Activated CD8-positive, alpha-beta memory T cell treated with anti-CD3 and anti-CD28 coated beads for 4 hours (primary cell): Measurements from ENCODE around the gene EARS2.
"Not testable (repeated sequence)": the region's sequence is repeated elsewhere in the genome, so short reads cannot be mapped to it uniquely, and the experiment has no call there.

Source experiments
- DNase-seq, 2 donors: peaks; one replicate each; pipeline ENCODE4 v3.0.0-alpha.2; 2020; ENCODE audit warnings: low read depth in 2 of 2

Gene EARS2

DNA sequence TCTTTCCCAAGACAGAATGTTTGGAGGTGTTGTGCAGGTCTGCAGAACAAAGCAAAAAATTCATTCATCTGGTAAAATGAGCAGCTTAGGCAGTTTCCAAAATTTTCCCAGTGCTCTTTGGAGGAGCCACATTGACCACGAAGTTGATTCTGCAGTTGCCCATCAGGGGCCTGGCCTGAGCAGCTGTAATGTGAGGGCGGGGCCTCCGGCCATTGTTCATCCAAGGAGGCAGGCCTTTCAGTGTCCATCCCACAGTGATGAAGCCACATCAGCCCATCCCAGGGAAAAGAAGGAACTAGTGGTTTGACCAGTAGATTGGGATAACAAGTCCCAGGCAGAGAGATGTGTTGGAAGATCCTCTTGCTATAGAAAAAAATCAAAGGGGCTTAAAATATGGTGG, 10.5 kb upstream of the EARS2 start:
- no peak for DNase-seq

DNA sequence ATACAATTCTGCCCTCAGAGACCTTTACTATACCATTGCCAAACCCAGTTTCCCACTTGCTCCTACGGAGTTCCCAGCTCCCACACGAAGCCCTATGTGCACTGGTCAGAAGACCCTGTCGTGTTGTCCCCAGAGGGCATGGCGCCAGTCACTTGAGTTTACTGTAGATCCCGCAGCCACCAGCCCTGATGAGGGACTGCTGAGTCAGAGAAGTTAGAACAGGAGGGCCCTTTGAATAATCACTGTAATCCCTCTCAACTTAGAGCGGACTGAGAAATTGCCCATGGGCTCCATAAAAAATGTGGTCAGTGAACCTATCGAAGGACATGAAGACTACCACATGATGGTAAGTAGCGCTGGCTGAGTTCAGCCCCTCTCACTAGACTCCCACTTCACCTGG, 9.6 kb upstream of the EARS2 start:
- no peak for DNase-seq

DNA sequence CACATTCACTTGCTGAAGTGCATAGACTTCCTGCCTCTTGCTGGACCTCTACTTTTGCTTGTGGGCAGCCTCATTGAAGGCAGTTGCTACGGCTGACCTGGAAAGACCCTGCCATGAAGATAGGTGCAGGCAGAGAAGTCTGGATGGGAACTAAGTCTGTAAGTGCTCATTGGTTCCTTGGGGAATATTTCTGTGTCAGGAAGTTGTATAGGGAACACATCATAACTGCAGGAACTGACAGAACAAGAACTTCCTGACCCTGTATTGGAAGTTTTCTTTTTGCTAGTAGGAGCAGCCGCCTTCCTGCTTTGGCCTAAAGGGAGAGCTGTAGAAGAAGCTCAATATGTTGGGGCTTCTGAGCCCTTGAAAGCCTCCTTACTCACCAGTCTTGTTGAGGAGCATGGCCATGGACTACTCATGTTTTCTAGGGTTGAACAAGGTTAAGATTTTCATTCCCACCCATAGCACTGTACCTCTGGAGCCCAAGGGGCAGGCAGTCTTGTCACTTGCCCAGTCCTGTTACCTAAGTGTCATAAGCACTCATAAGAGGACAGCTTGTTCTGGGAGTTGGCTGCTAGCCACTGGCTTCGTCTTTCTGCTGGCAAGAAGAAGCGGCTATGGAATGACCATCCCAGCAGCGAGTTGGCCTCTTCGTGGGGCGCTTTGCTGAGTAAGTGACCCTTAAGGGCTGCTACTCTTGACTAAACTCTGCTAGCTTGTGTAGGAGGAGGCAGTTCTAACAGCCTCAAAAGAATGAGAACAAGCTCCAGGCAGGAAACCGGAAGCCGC, 7.6 kb upstream of the EARS2 start:
- no peak for DNase-seq

DNA sequence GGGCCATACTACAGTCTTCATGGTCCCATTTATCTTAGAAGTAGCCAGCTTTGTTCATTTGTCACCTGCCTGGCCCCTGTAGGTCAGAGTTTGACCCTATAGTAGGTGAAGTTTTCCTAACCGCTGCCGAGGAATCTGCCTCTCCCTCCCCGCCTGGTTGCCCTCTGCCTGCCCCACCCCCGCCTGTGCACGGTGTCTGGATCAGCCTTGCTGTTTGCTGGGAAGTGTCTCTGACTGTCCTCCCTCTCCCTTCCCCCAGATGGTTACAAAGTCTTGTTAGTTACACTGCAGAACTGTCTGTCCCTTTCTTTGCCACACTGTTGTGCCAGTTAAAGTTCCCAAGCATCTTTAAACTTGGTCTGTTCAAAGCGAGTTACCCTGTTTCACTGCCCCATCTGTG, 6.0 kb upstream of the EARS2 start:
- DNase-seq, result no peak

DNA sequence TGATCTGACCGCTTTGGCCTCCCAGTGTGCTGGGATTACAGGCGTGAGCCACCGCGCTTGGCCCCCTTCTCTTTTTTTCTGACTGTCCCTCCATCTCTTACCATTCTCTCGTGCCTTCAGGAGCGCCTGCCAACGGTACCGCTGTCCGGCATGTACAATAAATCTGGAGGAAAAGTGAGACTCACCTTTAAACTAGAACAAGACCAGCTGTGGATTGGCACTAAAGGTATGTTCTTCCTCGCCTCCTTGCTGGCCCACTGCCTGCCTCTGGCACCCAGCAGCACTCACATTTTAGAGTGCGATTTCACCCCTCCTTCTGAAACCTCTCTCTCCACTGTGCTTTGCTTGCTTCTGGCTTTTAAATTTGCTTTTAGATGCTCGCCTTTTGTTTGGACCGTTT, 5.4 kb upstream of the EARS2 start:
- no peak for DNase-seq

DNA sequence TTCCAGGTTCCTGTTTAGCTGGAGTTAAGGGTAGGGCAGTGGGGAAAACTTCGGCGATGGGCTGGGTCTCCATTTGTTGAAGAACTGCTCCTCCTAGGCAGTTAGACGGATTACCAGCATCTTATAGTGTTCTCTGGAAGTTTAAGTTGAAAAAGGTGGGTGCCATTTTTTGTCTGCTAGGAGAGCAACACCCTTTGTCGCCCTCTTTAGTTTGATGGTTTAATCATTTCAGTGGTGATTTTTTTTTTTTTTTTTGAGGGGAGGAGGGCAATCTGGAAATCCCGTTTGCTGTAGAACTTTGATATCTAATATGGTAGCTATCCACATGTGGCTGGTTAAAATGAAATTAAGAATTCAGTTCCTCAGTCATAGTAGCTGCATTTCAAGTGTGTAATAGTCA, 4.4 kb upstream of the EARS2 start:
- no peak for DNase-seq

DNA sequence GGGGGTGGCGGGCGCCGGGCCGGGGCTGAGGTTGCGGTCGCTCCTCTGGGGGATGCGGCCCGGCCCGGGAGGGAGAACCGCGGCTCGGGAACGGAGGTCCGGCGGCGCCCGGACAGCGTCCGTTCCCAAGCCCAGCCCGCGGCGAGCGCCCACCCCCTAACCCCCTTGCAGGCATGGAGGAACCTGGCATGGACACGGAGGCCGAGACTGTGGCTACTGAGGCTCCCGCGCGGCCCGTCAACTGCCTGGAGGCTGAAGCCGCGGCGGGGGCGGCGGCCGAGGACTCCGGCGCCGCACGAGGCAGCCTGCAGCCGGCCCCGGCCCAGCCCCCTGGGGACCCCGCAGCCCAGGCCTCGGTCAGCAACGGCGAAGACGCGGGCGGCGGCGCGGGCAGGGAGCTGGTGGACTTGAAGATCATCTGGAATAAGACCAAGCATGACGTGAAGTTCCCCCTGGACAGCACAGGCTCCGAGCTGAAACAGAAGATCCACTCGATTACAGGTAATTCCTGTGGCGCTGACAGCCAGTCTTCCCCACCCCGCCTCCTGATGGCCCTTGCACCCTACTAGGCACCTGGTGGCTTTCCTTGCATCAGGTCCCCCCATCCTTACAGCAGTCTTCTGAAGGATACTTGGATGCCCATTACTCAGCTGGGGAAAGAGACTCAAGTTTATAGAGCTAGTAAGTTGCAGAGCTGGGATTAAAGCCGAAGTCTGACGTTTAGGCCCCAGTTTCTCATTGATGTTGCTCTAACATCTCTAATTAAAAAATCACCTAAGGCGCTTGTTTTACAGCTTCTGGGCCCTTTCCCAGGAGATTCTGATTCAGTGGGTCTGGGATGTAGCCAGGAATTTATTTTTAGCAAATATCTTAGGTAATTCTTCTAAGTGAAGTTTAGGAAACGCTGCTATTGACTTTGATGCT, 891 bp upstream of the EARS2 start:
- peak in 1 of 2 donors; percentile 1 for DNase-seq

DNA sequence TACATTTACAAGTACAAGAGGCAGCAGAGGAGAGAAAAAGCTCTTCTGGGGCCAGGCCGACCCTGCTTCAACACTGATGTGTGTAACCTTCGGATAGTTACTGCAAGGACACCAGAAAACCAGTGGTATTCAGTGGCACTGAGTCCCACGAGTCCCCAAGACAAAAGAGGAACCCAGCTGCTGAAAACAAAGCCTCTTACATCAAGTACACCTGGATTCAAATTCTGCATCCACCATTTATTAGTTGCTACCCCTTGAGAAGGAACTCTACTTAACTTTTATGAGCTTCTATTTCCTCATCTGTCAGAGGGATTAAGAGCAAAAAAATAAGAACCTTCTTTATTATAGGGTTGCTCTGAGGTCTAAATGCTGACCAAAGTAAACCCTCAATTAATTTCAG, 2.6 kb downstream of the EARS2 start:
- no peak for DNase-seq

DNA sequence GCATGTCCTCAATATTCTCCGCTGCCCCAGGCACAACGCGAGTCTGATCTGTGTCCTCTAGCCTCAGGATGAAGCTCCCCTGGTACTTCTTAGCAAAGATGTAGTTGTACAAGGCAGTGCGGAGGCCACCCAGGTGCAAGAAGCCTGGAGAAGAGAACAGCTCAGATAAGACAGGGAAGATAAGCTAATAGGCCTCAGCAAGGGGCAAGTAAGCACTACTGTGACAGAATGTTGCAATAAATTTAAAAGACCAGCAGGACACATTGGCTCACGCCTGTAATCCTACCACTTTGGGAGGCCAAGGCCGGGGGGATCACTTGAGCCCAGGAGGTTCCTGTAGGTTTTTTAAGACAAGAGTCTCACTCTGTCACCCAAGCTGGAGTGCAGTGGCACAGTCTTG, 5.0 kb downstream of the EARS2 start:
- no peak for DNase-seq

DNA sequence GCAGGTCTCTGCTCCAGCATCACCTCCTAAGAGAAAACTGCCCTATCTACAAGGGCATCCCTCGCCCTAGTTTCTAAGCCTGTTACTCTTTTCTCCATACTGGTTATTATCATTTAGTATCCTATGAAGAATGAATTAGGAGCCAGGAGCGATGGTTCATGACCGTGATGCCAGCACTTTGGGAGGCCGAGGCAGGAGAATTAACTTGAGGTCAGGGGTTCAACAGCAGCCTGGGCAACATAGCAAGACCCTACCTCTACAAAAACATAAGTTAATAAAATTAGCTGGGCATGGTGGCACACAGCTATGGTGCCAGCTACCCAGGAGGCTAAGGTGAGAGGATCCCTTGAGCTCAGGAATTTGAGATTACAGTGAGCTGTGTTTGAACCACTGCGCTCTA, 7.2 kb downstream of the EARS2 start:
- DNase-seq, result no peak

DNA sequence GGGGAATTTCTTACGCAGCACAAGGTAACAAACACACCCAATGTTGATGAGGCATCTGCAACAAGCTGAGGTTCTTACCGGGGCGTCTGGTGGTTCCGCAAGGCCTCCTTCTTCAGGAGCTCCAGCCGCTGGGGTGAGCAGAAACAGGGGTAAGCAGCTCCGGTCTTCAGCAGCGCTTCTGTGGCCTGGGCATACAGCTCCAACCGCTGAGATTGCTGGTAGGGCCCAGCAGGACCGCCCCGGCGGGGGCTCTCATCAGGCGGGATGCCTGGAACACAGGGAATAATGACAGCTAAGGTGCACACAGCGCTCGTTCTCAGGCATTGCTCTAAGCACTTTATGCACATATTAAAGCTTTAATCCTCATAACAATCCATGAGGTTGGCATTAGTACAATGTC, 12.7 kb downstream of the EARS2 start:
- no peak for DNase-seq

DNA sequence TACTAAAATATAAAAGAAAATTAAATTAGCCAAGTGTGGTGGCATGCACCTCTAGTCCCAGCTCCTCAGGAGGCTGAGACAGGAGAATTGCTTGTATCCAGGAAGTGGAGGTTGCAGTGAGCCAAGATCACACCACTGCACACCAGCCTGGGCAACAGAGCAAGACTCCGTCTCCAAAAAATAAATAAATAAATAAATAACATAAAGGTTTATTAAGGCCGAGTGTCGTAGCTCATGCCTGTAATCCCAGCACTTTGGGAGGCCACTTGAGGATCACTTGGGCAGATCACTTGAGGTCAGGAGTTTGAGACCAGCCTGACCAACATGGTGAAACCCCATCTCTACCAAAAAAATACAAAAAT, 16.4 kb downstream of the EARS2 start:
- not testable (repeated sequence) for DNase-seq

DNA sequence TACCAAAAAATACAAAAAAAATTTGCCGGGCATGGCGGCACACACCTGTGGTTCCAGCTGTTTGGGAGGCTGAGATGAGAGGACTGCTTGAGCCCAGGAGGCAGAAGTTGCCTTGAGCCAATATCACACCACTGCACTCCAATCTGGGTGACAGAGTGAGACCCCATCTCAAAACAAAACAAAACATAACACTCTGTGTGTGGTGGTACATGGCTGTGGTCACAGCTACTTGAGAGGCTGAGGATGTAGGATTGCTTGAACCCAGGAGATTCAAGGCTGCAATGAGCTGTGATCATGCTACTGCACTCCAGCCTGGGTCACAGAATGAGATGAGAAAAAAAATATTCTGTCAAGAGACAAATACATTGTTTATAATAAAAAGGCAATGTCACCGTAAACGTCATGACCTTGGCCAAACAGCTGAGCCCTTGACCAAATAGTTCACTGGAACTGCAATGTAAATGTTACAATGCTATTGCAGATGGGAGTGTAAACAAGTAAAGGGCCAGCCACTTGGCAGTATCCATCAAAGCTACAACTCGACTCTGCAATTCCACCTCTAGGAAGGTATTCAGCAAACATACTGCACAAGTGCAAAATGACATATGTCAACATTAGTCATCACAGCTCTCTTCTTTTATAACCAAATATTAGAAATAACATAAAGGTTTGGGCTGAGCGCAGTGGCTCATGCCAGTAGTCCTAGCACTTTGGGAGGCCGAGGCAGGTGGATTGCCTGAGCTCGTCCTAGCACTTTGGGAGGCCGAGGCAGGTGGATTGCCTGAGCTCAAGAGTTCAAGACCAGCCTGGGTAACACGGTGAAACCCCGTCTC, 16.9 kb downstream of the EARS2 start:
- no peak for DNase-seq

DNA sequence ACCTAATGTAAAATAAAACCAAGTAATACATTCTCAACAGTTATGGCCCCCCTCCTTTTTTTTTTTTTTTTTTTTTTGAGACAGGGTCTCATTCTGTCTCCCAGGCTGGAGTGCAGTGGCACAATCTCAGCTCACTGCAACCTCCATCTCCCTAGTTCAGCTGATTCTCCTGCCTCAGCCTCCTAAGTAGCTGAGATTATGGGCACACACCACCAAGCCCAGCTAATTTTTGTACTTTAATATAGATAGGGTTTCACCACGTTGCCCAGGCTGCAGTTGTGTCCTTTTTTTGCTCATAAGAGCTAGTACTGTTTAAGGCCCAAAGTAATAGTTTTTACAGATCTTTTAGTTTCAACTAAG, 18.3 kb downstream of the EARS2 start:
- no peak for DNase-seq

DNA sequence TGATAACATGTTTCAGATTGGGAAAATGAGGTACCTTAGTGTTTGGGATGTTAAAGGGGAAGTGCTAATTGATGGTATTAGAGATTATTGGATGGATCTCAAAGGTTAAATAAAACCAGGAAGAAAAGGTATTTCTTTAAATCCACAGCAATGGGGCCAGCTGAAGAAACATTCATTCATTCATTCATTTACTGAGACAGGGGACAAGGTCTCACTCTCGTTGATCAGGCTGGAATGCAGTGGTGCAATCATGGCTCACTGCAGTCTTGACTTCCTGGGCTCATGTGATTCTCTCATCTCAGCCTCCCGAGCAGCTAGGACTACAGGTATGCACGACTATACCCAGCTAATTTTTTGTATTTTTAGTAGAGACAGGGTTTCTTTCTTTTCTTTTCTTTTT, 19.8 kb downstream of the EARS2 start:
- DNase-seq, result no peak

DNA sequence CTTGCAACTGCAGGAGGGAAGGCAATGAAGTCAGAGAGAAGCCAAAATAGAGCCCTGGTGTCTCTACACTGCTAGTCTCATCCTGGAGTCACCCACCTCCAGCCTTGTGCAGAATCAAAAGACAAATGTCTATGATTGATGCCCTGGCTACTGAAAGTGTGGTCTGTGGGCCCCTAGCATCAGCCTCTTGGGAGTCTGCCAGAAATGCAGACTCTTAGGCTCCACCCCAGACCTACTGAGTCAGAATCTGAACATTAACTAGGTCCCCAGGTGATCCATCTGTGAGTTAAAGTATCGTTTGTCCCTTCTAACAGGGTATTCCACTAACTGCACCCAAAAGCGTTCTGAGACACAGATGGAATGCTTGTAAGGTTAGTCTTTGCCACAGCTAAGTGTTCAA, 21.2 kb downstream of the EARS2 start:
- no peak for DNase-seq

DNA sequence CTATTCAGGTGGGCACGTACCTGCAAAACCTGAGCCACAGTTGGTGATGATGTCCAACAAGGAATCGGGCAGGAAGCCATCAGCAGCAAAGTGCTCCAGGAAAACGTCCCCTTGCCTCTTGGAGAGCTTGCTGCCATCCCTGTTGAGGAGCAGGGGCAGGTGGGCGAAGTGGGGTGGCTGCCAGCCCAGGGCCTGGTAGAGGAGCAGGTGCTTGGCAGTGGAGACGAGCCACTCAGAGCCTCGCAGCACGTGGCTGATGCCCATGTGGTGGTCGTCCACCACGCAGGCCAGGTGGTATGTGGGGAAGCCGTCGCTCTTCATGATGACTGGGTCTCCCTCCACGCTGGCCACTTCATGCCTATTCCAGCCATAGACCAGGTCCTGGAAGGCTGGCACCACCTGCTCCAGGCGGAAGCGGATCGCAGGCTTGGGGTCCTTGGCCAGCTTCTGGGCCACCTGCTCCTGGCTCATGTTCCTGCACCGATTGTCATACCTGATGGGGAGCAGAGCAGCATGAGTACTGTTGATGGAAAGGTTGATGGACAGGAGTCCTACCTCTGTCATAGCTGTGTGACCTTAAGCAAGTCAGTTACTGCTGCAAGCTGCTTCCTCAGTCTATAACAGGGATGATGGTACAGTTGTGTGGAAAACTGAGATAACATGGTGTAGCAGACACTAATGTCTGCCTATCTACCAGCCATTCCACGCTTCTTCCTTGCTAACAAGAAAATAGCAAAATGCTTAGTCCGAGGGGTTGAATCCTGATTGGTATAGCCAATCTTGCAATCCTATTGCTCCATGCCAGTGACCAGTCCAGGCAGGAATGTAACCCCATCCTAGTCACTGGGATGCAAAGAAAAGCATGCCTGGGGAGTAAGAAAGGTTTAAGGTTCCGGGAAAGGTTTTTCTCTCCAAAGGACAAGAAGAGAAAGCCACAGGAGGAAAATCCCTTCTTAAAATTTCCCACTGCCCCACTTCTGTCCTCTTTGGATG, 22.0 kb downstream of the EARS2 start:
- no peak for DNase-seq

DNA sequence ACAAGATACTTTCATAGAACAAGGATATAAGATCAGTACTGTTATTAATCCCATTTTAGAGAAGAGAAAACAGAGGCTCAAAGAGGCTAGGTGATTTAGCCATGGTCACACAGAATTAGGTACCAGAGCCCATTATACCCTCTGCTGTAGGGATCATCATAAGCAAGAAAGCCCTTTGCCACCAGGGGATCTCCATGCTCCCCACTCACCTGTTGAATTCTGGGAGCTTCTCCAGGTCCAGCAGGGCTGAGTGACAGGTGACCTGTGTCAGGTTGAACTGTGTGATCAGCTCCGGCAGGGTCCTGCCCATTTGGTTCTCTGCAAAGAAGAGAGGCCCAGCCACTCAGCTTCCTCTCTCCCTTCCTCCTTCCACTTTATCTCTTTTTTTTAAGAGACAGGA, 24.7 kb downstream of the EARS2 start:
- DNase-seq, result no peak

DNA sequence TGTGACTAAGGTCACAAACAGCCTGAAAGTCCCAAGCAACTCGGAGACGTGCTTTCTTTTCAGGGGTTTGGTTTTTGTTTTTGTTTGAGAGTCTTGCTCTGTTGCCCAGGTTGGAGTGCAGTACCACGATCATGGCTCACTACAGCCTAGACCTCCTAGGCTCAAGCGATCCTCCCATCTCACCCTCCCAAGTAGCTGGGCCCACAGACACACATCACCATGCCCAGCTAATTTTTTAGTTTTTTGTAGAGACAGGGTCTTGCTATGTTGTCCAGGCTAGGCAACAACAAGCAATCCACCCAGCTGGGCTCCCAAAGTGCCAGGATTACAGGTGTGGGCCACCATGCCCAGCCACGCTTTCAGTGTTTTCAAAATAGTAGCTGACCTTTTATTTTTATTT, 27.1 kb downstream of the EARS2 start:
- DNase-seq, result no peak

DNA sequence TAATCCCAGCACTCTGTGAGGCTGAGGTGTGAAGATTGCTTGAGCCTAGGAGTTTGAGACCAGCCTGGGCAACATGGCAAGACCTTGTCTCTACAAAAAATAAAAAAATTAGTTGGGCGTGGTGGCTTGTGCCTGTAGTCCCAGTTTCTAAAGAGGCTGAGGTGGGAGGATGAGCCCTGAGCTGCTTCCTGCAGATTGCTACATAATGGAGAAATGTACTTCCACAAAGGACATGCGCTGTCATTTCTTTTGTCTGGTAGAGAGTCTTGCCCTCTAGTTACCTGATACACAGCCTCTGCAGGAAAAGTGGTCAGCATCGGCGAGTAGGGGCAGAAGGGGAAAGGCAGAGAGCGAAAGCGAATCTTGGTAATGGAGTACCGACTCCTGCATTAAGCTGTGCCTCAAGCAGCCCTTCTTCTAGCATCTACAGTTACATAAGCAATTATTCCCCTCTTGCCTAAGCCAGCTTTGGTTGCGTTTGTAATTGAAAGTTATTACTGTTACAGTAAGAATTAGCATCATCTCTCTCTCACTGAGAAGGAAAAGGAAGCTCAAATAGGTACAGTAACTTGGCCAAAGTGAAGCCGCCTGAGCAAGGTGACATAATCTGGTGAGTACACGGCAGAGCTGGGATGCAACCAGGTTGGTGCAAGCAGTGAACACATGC, 28.4 kb downstream of the EARS2 start:
- DNase-seq, result no peak
